KOPT-K1 (cell line): ENCODE data around the gene INVS.
"Not testable (repeated sequence)": the region's sequence is repeated elsewhere in the genome, so short reads cannot be mapped to it uniquely, and the experiment has no call there.

Experiments
- H3K27ac ChIP-seq: fragments of 200-600 bp; sonication (generic); 2 replicates; pipeline ENCODE4 v1.5.1; 2016; ENCODE audit warnings: antibody characterized with exemption, mild to moderate bottlenecking, low read depth, low read length; ENCODE audit not compliant: poor library complexity, severe bottlenecking
- H3K36me3 ChIP-seq: fragments of 200-600 bp; sonication (generic); 2 replicates; pipeline ENCODE4 v1.5.1; 2017; ENCODE audit warnings: antibody characterized with exemption, mild to moderate bottlenecking, low read length, moderate library complexity; ENCODE audit not compliant: insufficient read depth
- H3K9me3 ChIP-seq: fragments of 200-600 bp; sonication (generic); 2 replicates; pipeline ENCODE4 v1.5.1; 2017; ENCODE audit warnings: antibody characterized with exemption, low read length, mild to moderate bottlenecking; ENCODE audit not compliant: insufficient read depth, poor library complexity, severe bottlenecking

Gene INVS

DNA sequence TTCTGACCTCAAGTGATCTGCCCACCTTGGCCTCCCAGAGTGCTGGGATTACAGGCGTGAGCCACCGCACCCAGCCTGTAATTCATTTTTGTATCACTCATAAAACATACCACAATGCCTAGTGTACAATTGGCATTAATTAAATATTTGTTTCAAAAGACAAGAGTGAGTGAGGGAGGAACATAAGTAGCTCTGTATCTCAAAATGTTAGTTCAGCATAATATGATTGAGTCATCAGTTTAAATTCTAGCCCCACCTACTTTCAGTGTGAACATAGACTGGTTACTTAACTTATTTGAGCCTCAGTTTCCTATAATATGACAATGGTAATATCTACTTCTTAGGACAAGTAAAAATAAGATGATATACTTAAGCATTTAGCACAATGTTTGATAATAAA is 26.9 kb downstream of the INVS start:
- Histone ChIP-seq H3K9me3 (no peaks in the 10 kb centered on the region), H3K27ac (no peak overlapping the region), H3K36me3 (peaks cover 7% of the 10 kb centered on the region)

DNA sequence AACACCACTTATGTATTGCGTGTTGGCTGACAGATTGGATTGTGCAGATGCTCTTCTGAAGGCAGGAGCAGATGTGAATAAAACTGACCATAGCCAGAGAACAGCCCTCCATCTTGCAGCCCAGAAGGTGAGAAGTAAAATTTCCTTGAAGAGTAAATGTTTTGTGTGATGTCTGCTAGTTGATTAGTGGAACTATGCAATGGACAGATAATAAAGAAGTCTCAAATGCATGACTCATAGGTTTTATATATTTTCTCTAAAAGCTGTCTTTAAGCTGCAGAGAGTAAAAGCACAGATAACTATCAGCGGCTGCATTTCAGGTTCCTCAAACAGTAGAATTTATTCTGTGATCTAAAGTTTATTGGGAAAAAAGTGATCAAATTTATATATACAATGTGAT is 27.4 kb downstream of the INVS start:
- Histone ChIP-seq H3K27ac (no peak overlapping the region), H3K36me3 (peaks cover 7% of the 10 kb centered on the region), H3K9me3 (no peaks in the 10 kb centered on the region)

DNA sequence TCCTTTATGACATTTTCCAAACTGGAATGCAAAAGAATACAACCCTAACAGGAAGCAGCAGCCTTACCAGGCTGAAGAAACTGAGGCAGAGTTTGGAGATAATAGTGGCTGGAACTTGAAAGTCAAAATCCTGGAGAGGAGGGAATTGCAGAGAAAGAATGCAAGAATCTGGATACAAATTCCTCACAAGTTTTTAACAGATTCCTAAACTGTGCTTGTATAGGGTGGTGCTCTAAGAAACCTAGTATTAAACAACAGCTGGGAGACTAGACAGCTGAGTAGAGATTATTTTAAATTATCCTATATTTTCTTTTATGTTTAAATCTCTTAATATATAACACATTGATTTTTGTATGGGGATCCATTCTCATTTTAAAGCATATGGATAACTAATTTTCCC is 30.7 kb downstream of the INVS start:
- H3K36me3 ChIP-seq: peaks cover 20% of the 10 kb centered on the region
- H3K27ac ChIP-seq: no peak overlapping the region
- H3K9me3 ChIP-seq: no peaks in the 10 kb centered on the region

DNA sequence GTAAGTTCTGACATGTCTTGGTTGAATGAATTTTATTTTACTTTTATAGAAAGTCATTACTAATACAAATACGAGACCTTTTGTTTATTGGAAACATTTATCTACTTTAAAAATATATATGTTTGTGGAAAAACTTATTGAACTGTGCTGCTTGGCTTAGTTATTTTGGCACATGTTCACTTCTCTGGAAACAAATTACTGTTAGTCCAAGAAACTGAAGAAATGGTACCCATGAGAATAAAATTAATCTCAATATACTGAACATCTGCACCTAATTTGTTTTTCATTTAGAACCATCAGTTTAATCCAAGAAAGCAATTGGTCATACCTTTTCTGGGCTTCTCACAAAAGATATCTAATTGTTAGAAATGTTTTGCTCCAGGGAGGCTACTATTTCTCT is 32.2 kb downstream of the INVS start:
- H3K9me3 ChIP-seq: no peaks in the 10 kb centered on the region
- peaks cover 20% of the 10 kb centered on the region for H3K36me3 ChIP-seq
- H3K27ac ChIP-seq: no peak overlapping the region

DNA sequence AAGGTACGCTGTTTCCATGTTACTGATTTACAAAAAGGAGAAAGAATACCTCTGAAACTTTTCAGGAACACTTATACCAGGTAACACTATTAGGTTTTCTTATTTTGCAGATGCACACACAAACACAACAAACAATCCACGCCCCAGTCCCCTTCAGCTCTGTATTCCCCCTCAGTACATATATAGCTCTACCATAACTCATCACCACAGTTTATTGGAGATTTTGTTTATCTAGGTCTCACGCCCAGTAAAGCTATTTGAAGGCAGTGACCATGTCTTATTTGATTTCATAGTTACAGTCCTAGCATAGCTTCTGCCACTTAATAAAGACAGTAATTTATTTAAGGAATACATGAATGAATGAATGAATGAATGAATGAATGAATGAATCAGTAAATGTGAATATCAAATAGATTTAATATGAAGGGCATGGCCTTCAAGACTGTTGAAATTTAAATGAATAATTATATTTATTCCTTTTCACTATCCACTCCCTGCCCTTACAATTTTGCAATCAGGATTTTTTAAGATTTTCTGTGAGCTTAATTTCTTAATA is 32.9 kb downstream of the INVS start:
- Histone ChIP-seq H3K27ac (no peak overlapping the region), H3K9me3 (no peaks in the 10 kb centered on the region), H3K36me3 (peaks cover 20% of the 10 kb centered on the region)

DNA sequence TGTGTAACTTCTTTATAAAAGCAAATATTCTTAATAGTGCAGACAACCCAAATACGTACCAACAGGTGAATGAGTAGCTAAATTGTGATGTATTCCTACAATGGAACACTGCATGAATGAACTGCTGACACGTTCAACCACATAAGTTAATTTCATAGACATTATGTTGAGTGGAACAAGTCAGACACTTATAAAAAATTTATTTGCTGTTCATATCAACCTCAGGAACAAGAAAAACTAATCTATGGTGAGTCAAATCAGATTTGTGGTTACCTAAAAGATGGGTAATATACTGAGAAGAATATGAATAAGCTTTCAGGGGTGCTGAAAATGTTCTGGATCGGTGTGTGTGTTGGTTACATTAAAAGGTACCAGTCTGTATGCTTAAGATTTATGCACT is 35.7 kb downstream of the INVS start:
- Histone ChIP-seq H3K27ac (no peak overlapping the region), H3K9me3 (no peaks in the 10 kb centered on the region), H3K36me3 (peaks cover 13% of the 10 kb centered on the region)

DNA sequence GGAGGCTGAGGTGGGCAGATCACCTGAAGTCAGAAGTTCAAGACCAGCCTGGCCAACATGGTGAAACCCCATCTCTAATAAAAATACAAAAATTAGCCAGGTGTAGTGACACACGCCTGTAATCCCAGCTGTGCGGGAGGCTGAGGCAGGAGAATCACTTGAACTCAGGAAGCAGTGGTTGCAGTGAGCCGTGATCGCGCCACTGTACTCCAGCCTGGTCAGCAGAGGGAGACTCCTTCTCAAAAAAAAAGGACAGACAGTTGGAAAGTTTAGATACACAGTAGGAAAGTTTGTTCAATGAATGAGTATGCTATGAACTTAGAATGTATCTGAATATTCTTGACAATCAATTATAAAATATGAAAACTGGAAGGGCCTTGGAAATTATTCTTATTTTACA is 37.8 kb downstream of the INVS start:
- H3K36me3 ChIP-seq: peaks cover 11% of the 10 kb centered on the region
- not testable (repeated sequence) for H3K27ac ChIP-seq, H3K9me3 ChIP-seq

DNA sequence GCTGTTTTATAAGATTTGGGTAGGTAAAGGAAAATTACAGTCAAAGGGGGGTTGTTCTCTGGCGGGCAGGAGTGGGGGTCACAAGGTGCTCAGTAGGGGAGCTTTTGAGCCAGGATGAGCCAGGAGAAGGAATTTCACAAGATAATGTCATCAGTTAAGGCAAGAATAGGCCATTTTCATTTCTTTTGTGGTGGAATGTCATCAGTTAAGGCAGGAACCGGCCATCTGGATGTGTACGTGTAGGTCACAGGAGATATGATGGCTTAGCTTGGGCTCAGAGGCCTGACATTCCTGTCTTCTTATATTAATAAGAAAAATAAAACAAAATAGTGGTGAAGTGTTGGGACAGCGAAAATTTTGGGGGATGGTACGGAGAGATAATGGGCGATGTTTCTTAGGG is 41.3 kb downstream of the INVS start:
- H3K27ac ChIP-seq, H3K9me3 ChIP-seq, H3K36me3 ChIP-seq: not testable (repeated sequence)

DNA sequence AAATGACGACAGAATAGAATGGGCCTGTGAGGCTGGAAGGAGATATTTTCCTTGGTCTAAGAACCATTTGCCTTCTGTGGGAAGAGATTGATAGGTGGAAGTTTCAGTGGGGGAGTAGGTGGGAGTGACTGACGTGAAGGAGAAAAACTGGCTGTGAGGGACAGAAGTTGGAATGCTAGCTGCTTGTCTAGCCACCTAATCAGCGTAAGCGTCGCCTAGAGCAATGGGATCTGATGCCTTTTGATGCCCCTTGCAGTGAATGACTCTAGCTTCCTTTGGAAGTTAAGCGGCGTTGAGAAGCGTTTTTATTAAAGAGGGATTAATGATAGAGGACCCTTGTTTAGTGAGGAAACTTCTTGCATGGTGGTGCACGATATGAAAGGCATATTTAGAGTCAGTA is 42.8 kb downstream of the INVS start:
- not testable (repeated sequence) for H3K27ac ChIP-seq, H3K36me3 ChIP-seq, H3K9me3 ChIP-seq

DNA sequence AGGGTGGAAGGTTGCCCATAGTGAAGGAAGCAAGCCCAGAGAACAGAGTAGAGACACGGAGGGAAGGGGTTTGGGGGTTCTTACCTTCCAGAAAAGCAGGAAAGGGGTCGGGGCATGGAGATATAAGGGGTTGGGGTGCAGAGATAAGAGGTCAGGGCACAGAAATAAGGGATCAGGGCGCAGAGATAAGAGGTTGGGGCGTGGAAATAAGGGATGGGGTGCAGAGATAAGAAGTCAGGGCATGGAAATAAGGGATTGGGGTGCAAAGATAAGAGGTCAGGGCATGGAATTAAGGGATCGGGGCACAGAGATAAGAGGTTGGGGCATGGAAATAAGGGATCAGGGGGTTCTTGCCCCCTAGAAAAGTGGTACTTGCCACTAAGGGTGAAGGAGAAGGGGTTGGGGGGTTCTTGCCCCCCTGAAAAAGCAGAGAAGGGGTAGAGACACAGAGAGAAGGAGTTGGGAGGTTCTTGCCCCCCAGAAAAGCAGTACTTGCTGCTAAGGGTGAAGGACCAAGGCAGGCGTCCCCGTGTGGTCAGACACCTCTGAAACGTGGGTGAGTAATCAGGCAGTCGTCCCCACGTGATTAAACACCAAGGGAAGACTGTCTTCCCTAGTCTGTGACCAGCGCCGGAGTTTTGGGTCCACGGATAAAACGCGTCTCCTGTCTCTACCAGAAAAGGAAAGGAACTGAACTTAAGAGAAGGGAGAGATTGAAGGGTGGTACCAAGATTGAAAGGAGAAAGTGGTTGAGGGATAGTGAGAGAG is 46.3 kb downstream of the INVS start:
- not testable (repeated sequence) for H3K36me3 ChIP-seq, H3K27ac ChIP-seq, H3K9me3 ChIP-seq

DNA sequence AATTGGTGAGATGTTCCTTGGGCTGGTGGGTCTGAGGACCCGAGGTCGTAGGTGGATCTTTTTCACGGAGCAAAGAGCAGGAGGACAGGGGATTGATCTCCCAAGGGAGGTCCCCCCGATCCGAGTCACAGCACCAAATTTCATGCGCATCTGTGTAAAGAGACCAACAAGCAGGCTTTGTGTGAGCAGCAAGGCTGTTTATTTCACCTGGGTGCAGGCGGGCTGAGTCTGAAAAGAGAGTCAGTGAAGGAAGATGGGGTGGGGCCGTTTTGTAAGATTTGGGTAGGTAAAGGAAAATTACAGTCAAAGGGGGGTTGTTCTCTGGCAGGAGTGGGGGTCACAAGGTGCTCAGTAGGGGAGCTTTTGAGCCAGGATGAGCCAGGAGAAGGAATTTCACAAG is 46.9 kb downstream of the INVS start:
- not testable (repeated sequence) for H3K36me3 ChIP-seq, H3K9me3 ChIP-seq, H3K27ac ChIP-seq

DNA sequence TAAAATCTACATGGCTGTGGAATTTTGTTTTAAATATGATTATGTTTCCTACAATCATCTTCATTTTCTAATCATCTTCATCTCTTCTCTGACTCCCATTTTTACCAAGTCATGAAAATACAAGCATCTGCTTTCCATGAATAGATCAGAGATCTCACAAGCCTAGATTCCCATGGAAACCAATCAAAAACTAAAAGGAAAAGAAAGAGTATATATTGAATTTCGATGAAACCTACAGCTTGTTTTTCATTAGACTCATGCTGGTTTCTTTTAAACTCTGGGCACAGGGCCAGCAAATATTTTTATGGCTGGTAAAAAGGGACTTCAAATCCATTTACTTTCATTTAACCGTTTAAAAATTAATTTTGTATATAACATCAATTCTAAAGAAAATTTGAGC is 51.2 kb downstream of the INVS start:
- no peak overlapping the region for H3K27ac ChIP-seq
- H3K9me3 ChIP-seq: no peaks in the 10 kb centered on the region
- H3K36me3 ChIP-seq: no peaks in the 10 kb centered on the region

DNA sequence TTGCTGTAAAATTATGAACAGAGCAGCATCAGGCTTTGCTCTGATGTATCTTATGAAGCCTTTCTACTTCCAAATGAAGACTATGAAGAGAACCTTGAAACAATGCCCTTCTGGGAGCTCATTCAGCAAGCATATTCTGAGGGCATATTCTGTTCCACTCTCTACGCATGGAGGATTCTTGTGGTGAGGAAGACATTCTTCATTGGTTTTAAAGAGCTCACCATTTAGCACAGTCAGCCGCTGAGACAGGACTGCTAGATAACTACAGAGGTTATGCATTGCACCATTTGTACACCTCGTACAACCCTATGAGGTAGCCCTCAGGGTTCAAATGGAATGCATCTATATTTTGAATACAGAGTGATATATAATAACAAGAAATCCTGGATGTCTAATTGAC is 61.0 kb downstream of the INVS start:
- no peak overlapping the region for H3K27ac ChIP-seq
- H3K36me3 ChIP-seq: no peaks in the 10 kb centered on the region; the same call in 1 of the 2 replicates
- H3K9me3 ChIP-seq: no peaks in the 10 kb centered on the region

DNA sequence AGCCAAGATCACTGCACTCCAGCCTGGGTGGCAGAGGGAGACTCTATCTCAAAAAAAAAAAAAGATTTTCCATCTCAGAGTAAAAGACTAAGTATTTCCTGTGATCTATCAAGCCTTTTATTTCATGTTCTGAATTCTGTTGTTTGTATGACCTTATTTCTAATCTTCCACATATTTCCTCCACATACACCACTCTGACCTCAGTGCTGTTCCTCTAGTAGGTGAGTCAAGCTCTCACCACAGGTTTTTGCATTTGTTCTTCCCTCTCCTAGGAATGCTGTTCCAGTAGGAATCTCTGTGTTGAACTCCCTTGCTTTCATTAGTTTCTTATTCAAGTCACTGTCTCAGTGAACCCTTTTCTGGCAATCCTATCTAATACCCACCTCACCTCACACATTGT is 68.1 kb downstream of the INVS start:
- Histone ChIP-seq H3K27ac (no peak overlapping the region), H3K36me3 (no peaks in the 10 kb centered on the region), H3K9me3 (no peaks in the 10 kb centered on the region)

DNA sequence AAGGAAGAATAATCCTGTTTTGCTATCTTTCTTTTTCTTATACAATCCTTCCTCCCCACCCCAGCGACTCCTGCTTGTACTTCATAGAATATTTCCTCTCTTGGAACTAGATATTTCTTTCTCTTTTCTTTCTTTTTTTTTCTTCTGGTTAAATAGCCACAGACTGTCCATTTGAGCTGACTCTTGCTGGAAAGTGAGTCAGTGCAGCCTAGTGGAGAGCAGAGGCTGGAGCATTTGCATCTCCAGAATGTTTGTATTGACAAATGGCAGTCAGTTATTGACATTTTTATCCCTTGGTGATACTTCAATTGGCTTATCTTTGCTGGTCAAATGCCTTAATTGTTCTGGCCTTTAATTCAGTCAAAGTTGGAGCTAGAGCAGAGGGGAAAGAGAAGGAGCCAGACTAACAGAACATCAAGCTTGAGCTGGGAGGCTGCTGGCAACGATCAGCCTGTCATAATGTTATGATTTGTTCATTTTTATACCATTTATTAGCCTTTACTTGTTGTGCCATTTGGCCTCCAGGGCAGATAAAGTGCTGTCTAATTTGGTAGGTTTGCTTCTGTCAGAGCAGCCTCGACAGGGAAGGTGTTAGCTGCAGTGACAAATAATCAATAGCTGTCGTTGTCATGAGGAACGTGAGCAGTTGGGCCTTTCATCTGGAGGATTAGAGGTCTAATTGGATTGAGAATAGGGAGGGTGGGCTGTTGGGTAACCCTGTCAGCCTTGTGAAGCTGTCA is 69.0 kb downstream of the INVS start:
- Histone ChIP-seq H3K27ac (no peak overlapping the region), H3K36me3 (no peaks in the 10 kb centered on the region), H3K9me3 (no peaks in the 10 kb centered on the region)

DNA sequence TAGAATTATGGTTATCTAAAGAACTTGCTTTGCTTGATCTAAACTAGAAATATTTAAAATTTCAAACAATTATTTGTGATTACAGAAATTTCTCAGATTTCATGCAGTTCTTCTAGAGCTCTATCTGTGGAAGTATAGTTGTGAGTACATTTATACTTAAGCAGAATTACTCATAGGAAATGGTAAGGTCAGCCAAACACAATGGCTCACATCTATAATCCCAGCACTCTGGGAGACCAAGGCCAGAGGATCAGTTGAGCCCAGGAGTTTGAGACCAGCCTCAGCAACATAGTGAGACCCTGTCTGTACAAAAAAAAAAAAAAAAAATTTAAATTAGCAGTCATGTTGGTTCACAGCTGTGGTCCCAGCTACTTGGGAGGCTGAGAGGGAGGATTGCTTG is 71.0 kb downstream of the INVS start:
- H3K27ac ChIP-seq: no peak overlapping the region
- peaks cover 8% of the 10 kb centered on the region for H3K9me3 ChIP-seq
- H3K36me3 ChIP-seq: peaks cover 6% of the 10 kb centered on the region
